Upper lobe of left lung (tissue), 6 donors: ENCODE data around the gene ZNF24. TPM values are rescaled to one million over a fixed set of nuclear protein-coding genes. Genes with fewer than 3 reads are reported as not detected.

Source experiments
- ATAC-seq, 2 donors: fragments of 200-7000 bp; cut with Tn5 transposase; one replicate each; pipeline ENCODE4 v1.9.1; 2022; ENCODE audit warnings: mild to moderate bottlenecking in 2 of 2, moderate library complexity in 2 of 2; ENCODE audit not compliant: low FRiP score in 2 of 2
- DNase-seq, 2 donors: peaks; one replicate each; pipeline ENCODE4 v3.0.0-alpha.2; 2019 to 2020
- H3K27ac ChIP-seq, 4 donors: fragments of 200-600 bp; sonication (generic); one replicate each; pipeline ENCODE4 v1.5.1; 2016 to 2019
- H3K27me3 ChIP-seq, 4 donors: fragments of 200-600 bp; sonication (generic); one replicate each; pipeline ENCODE4 v1.5.1; 2017 to 2019
- H3K36me3 ChIP-seq, 4 donors: fragments of 200-600 bp; sonication (generic); one replicate each; pipeline ENCODE4 v1.5.1; 2016 to 2019
- H3K4me1 ChIP-seq, 4 donors: fragments of 200-600 bp; sonication (generic); one replicate each; pipeline ENCODE4 v1.5.1; 2018 to 2019
- H3K4me3 ChIP-seq, 4 donors: fragments of 200-600 bp; sonication (generic); one replicate each; pipeline ENCODE4 v1.5.1; 2017 to 2019; ENCODE audit warnings: mild to moderate bottlenecking in 2 of 4, moderate library complexity in 1 of 4
- H3K9me3 ChIP-seq, 4 donors: fragments of 200-600 bp; sonication (generic); one replicate each; pipeline ENCODE4 v1.5.1; 2018 to 2019
- EP300 ChIP-seq, 4 donors: sonication (generic); formaldehyde crosslinking; IDR thresholded peaks; one replicate each; pipeline ENCODE4 v1.5.1; 2017; ENCODE audit warnings: antibody characterized with exemption in 4 of 4, control low read depth in 2 of 4
- POLR2A ChIP-seq, 4 donors: fragments of 450-650 bp; IDR thresholded peaks; one replicate each; pipeline ENCODE4 v1.5.1; 2016 to 2017; ENCODE audit warnings: antibody characterized with exemption in 4 of 4, mild to moderate bottlenecking in 2 of 4
- POLR2AphosphoS5 ChIP-seq, 2 donors: sonication (generic); formaldehyde crosslinking; IDR thresholded peaks; one replicate each; pipeline ENCODE4 v1.5.1; 2017; ENCODE audit warnings: antibody characterized with exemption in 2 of 2
- WGBS, 2 donors: methylation state at CpG; one replicate each; pipeline ENCODE4 v1.1.5; 2017 to 2018; 5-methylcytosine and 5-hydroxymethylcytosine counted together
- total RNA-seq, 6 donors: library from RNA; depleted of rRNA in 4 of 6; stranded (reverse); fragments of >200 nt in 4 of 6; gene quantifications; one replicate each; pipeline versions ENCODE4 v1.1.0 to v1.2.1, GENCODE V29; 2016 to 2021
- TF ChIP-seq, protein P1 (sequence below), 6 experiments: fragments of 450-650 bp in 4 of 6; fragments of 200-600 bp in 2 of 6; sonication (generic) in 2 of 6; IDR thresholded peaks; one replicate each; pipeline ENCODE4 v1.5.1; 2016 to 2019; ENCODE audit warnings: antibody characterized with exemption in 6 of 6
- donor health status: DM: no; HTN: no; CAD: no; lungs with moderate emphysema.
- donor health status: DM: no; HTN: yes; CAD: no; lungs with severe emphysema.

ZNF24 gene
- total RNA-seq, 6 donors from 2014 or later: 16.5 to 54.4 (median 37.8) TPM

DNA sequence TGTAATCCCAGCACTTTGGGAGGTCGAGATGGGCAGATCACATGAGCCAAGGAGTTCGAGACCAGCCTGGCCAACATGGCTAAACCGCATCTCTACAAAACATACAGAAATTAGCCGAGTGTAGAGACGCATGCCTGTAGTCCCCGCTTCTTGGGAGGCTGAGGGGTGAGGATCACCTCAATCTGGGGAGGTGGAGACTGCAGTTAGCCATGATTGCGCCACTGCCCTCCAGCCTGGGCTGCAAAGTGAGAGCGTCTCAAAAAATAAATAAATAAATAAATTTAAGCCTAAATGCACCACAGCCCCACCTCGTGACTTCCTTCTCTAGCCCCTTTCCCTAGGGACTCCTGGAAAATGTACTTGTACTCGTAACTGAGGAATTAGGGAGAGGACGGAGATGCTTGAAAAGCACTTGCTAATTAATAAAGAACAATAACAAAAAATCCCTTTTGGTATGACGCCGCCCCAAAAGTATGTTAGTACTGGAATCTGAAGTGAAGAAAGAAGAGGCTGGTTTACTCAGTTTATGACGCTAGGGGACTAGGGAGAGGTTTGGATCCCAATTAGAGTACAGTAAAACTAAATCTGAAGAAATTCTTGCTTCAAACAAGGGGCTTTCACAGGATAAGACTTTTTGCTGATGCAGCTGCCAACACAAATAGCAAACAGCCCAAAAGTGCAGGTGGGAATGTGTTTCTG is 33.8 kb upstream of the ZNF24 start:
- 77 to 78% methylated on average over 14 of the region's 14 CpGs for WGBS, 2 donors
- H3K4me1 ChIP-seq: peaks cover 6 to 17% (median 9%) of the 10 kb centered on the region in 4 donors
- ATAC-seq (no peak), DNase-seq (no peak)
- no peaks in the 10 kb centered on the region for H3K9me3 ChIP-seq
- TF ChIP-seq, protein P1, sequence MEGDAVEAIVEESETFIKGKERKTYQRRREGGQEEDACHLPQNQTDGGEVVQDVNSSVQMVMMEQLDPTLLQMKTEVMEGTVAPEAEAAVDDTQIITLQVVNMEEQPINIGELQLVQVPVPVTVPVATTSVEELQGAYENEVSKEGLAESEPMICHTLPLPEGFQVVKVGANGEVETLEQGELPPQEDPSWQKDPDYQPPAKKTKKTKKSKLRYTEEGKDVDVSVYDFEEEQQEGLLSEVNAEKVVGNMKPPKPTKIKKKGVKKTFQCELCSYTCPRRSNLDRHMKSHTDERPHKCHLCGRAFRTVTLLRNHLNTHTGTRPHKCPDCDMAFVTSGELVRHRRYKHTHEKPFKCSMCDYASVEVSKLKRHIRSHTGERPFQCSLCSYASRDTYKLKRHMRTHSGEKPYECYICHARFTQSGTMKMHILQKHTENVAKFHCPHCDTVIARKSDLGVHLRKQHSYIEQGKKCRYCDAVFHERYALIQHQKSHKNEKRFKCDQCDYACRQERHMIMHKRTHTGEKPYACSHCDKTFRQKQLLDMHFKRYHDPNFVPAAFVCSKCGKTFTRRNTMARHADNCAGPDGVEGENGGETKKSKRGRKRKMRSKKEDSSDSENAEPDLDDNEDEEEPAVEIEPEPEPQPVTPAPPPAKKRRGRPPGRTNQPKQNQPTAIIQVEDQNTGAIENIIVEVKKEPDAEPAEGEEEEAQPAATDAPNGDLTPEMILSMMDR (IDR thresholded peaks at IDR 0.05): no peak
- TF ChIP-seq POLR2AphosphoS5 (IDR thresholded peaks at IDR 0.05): no peak
- no peak for TF ChIP-seq POLR2A (IDR thresholded peaks at IDR 0.05)
- no peak overlapping the region for H3K4me3 ChIP-seq
- H3K27ac ChIP-seq: no peak overlapping the region
- no peaks in the 10 kb centered on the region for H3K27me3 ChIP-seq
- no peaks in the 10 kb centered on the region for H3K36me3 ChIP-seq

DNA sequence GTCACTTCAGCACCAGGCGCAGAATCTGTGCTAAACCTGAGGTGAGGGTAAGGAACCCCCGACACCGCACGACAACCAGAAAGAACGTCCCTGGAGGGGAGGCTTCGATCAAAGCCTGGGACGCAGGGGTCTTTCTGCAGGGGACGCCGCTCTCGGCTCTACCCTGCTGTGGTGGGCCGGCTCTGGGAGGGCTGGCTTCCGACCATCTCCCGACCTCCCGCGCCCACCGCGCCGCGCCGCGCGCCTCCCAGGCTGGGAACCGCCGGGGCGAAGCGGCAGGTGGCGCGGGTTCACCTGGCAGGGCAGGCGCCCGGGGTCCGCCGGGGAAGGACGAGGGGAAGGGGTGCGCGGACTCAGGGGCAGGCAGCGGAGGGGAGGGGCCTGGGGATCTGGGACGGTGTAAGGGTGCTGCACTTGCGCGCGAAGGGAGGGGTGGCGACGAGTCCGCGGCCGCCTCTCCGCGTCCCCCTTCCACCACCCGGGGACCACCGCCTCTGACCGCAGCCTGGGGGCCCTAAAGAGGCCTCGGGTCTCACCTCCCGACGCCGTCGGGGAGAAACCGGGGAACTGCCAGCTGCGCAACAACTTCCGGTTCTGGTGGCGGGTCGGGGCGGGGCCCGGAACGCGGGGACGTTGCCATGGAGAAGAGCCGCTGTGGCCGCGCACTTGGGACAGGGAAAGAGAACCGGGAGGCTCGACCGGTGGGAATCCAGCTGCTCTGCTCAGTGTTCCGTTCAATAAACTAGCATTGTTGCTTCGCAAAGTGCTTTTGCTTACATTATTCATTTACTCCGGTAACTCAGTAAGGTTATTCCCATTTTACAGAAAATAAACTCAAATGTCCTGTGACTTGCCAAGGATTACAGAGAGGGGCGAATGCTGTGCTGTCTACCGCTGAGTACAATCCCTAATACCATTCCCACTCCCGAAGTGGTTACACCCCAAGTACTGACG is 32.8 kb upstream of the ZNF24 start, which contains the start of gene ZNF396:
ZNF396 (minus strand) TSS at position 596 of the 954 bp plus-strand sequence. CDS start 3,045 bp downstream, outside the sequence.
- Histone ChIP-seq H3K4me1 (peaks cover 6 to 17% (median 9%) of the 10 kb centered on the region in 4 donors), H3K27me3 (no peaks in the 10 kb centered on the region), H3K9me3 (no peaks in the 10 kb centered on the region), H3K27ac (peak within 1 kb of the TSS; percentile 51 to 90 (median 82)), H3K4me3 (peak within 1 kb of the TSS; percentile 73 to 94 (median 92)), H3K36me3 (no peaks in the 10 kb centered on the region)
- no peak for TF ChIP-seq EP300 (IDR thresholded peaks at IDR 0.05)
- TF ChIP-seq, protein P1 (IDR thresholded peaks at IDR 0.05): no peak
- peak in 1 of 4 donors; percentile 68 for TF ChIP-seq POLR2A (IDR thresholded peaks at IDR 0.05)
- peak; percentile 21 to 42 for TF ChIP-seq POLR2AphosphoS5 (IDR thresholded peaks at IDR 0.05)
- 3 to 6% methylated on average over 32 to 78 of the region's 78 CpGs for WGBS, 2 donors
- ATAC-seq (peak; percentile 90 to 97), DNase-seq (peak; percentile 92 to 97)

DNA sequence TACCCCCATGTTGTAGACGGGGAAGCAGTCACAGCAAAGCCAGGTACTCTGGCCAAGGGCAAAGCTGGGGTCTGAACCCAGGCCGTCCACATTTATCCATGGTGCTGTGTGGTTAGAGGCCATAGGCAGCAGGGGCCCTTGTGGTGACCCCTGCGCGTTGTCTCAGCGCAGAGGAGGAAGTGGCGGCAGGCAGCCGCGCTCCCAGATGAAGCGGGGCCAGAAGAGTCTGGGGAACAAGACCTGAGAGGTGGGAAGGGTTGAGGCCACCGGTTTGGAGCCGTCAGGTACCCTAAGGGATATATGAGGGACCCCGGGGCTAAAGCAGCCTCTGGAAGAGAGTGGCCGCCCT is 32.1 kb upstream of the ZNF24 start:
- Histone ChIP-seq H3K27me3 (no peaks in the 10 kb centered on the region), H3K9me3 (no peaks in the 10 kb centered on the region), H3K27ac (peak overlapping the region; percentile 51 to 90 (median 82)), H3K36me3 (no peaks in the 10 kb centered on the region), H3K4me1 (peaks cover 6 to 17% (median 9%) of the 10 kb centered on the region in 4 donors), H3K4me3 (peak overlapping the region; percentile 73 to 94 (median 92))
- TF ChIP-seq, protein P1 (IDR thresholded peaks at IDR 0.05): peak in 1 of 6 experiments; percentile 22
- TF ChIP-seq POLR2AphosphoS5 (IDR thresholded peaks at IDR 0.05): no peak
- TF ChIP-seq EP300 (IDR thresholded peaks at IDR 0.05): no peak
- no peak for TF ChIP-seq POLR2A (IDR thresholded peaks at IDR 0.05)
- 13 to 16% methylated on average over 10 to 13 of the region's 13 CpGs for WGBS, 2 donors
- ATAC-seq (peak; percentile 68 to 78), DNase-seq (peak; percentile 58 to 83)

DNA sequence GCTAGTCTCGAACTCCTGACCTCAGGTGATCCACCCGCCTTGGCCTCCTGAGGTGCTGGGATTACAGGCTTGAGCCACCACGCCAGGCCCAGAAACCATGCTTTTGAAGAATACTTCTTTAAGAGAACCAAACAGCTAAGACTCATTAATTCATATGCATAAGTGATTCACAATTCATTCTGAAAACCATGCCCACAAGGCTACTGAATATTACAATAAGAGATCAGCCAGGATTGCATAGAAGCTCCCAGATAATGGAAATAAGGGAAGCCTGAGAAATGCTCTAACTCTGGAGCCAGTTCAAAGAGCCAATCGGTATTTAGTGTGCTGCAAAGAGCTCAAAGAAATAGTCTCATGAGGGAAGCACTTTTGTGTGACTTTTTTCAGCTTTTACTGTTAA is 30.5 kb upstream of the ZNF24 start:
- H3K4me1 ChIP-seq: peaks cover 6 to 17% (median 9%) of the 10 kb centered on the region in 4 donors
- H3K4me3 ChIP-seq: no peak overlapping the region
- ATAC-seq (no peak), DNase-seq (no peak)
- TF ChIP-seq POLR2A (IDR thresholded peaks at IDR 0.05) (no peak), POLR2AphosphoS5 (IDR thresholded peaks at IDR 0.05) (no peak), EP300 (IDR thresholded peaks at IDR 0.05) (no peak)
- TF ChIP-seq, protein P1 (IDR thresholded peaks at IDR 0.05): no peak
- 98 to 99% methylated on average over 4 of the region's 4 CpGs for WGBS, 2 donors
- H3K27ac ChIP-seq: no peak overlapping the region
- no peaks in the 10 kb centered on the region for H3K9me3 ChIP-seq
- no peaks in the 10 kb centered on the region for H3K27me3 ChIP-seq
- no peaks in the 10 kb centered on the region for H3K36me3 ChIP-seq
